Renal cortex interstitium (tissue), 11 donors: ENCODE data around the gene ADAMTS2. TPM values are rescaled to one million over a fixed set of nuclear protein-coding genes. Genes with fewer than 3 reads are reported as not detected.

Experiments
- DNase-seq, 11 donors: peaks; one replicate each; pipeline ENCODE4 v3.0.0-alpha.2; 2013; ENCODE audit warnings: low read depth in 9 of 11, low spot score in 4 of 11; ENCODE audit errors: extremely low read depth in 1 of 11
- polyA plus RNA-seq, 3 donors: library from polyadenylated mRNA; unstranded; fragments of 120-200 nt; gene quantifications; one replicate each; pipeline ENCODE4 v1.2.1, GENCODE V29; 2013; ENCODE audit not compliant: insufficient read length in 3 of 3

Gene ADAMTS2
- polyA plus RNA-seq, 3 donors: 9.9 to 14.0 (median 10.6) TPM

- no peak for DNase-seq
Measured at GRCh38 chr5:179255527-179256327, 89.5 kb downstream of the ADAMTS2 start.

- no peak for DNase-seq
Measured at GRCh38 chr5:179254638-179255271, 90.5 kb downstream of the ADAMTS2 start.

GRCh38 chr5:179253730-179254129 is 91.5 kb downstream of the ADAMTS2 start:
- no peak for DNase-seq

- no peak for DNase-seq
Measured at GRCh38 chr5:179251276-179251969, 93.8 kb downstream of the ADAMTS2 start.

GRCh38 chr5:179250561-179251225 is 94.6 kb downstream of the ADAMTS2 start:
- no peak for DNase-seq

DNA sequence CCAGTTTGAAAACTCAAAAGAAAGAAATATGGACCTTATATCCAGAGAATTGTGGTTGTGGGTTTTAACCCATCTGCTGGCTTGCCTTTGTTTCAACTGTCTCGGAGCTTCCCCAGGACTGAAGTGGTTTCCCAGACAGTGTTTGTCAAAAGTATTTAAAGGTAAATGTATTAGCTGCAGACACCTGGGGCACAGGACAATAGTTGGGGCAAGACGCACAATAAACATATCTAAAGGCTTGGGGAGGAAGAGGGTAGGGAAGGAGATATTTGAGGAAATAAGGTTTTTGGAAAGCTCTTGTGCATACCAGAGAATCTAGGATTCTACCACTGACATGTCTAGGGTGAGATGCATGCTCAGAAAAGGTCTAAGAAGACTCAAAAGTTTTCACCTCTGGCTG is 99.0 kb downstream of the ADAMTS2 start:
- DNase-seq: no peak

GRCh38 chr5:179245031-179245430 is 100.2 kb downstream of the ADAMTS2 start:
- no peak for DNase-seq

DNA sequence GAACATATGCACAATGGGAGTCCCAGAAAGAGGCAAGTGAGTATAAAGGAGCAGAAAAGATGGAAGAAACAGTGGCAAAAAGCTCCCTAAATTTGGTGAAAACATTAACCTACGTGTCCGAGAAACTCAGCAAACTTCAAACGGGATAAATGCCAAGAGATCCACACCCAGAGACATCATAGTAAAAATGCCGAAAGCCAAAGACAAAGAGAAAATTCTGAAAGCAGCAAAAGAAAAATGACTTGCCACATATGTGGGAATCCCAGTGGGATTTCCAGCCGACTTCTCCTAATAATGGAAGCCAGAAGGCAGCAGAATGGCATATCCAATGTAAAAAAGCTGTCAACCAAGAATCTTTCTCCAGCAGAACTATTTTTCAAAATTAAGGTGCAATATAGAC is 101.2 kb downstream of the ADAMTS2 start:
- DNase-seq: no peak

DNA sequence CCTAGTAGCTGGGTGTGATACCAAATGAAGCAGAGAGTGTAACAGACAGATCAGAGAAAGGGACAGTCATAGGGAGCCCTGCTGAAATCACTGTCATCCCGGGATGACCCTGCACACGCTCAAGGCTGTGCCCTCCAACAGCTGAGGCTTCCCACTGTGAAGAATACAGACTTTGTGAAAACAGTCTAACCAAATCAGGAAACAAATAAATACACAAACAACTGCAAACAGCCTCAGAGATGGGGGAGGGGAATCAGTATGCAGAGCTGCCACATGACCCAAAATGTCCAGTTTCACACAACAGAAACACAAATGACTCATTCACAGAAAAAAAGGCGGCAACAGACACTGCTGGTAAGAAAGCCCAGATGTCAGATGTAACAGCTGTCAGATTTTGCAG is 101.9 kb downstream of the ADAMTS2 start:
- DNase-seq: peak in 3 of 11 donors; percentile 22 to 43 (median 23)

GRCh38 chr5:179242676-179243075 is 102.6 kb downstream of the ADAMTS2 start:
- no peak for DNase-seq

DNA sequence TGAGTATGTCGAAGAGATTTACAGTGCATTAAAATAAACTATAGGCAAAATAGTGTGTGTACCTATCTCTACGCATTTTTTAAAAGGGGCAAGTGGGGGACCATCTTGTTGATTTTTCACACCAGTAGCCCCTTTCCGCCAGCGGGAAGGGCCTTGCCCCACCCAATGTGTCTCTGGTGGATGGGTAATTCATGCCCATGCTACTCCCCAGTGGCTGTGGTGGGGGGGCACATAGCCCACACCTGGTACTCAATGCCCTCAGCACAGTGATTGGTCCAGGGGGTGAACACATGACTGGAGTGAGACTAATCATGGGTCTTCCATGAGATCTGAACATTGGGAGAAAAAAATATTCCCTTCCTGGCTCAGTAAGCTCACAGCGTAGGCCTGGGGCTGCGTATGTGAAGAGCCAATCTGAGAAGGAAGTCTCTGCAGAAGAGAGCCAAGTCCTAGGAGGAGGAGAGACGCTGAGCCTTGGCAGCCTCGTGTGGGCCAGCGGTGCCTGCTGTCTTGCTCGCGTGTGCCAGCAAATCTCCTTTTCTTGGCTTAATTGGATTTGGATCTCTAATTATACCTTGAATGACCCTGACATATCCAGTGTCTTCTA is 103.4 kb downstream of the ADAMTS2 start:
- DNase-seq: no peak

GRCh38 chr5:179241175-179241574 is 104.1 kb downstream of the ADAMTS2 start:
- DNase-seq: no peak

GRCh38 chr5:179240561-179240960 is 104.7 kb downstream of the ADAMTS2 start:
- no peak for DNase-seq

GRCh38 chr5:179239256-179240135 is 105.8 kb downstream of the ADAMTS2 start:
- no peak for DNase-seq

GRCh38 chr5:179238628-179238970 is 106.7 kb downstream of the ADAMTS2 start:
- DNase-seq: no peak

GRCh38 chr5:179237770-179238627 is 107.3 kb downstream of the ADAMTS2 start:
- no peak for DNase-seq
